Stimulated activated CD8-positive, alpha-beta memory T cell treated with anti-CD3 and anti-CD28 coated beads, Interleukin-15, amount 100 ng/mL, for 48 hours (primary cell): Measurements from ENCODE around the gene NPC2.

Source experiments
- DNase-seq, 2 donors: peaks; one replicate each; pipeline ENCODE4 v3.0.0-alpha.2; 2020; ENCODE audit warnings: low read depth in 2 of 2

NPC2 gene

DNA sequence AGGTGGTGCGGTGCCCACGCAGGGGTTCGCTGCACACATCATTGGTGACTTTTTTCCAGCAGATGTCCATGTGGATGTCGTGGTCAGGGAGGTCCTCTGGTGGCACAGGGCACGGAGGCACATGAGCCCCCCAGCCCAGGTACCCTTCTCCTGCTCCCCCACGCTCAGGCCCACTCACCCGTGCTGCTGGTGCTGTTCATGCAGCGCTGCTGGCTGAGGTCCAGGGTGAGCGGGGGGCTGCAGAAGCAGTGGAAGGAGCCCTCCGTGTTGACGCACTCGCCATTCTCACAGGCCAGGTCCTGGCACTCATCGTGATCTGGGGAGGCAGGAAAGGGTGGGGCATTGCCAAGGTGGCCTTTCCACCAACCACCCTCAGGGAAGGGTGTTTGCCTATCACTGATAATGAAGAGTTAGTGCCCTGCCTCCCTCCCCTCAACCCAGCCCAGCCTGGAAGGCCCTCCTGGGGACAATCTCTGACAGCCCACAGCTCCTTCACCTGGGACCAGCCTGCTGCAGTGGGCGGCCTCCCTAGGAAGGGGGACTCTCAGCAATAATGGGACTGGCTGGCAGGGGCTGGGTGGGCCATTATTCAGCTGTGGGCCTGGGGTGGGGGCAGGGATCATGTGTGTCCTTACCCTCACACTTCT, 10.3 kb upstream of the NPC2 start:
- no peak for DNase-seq

DNA sequence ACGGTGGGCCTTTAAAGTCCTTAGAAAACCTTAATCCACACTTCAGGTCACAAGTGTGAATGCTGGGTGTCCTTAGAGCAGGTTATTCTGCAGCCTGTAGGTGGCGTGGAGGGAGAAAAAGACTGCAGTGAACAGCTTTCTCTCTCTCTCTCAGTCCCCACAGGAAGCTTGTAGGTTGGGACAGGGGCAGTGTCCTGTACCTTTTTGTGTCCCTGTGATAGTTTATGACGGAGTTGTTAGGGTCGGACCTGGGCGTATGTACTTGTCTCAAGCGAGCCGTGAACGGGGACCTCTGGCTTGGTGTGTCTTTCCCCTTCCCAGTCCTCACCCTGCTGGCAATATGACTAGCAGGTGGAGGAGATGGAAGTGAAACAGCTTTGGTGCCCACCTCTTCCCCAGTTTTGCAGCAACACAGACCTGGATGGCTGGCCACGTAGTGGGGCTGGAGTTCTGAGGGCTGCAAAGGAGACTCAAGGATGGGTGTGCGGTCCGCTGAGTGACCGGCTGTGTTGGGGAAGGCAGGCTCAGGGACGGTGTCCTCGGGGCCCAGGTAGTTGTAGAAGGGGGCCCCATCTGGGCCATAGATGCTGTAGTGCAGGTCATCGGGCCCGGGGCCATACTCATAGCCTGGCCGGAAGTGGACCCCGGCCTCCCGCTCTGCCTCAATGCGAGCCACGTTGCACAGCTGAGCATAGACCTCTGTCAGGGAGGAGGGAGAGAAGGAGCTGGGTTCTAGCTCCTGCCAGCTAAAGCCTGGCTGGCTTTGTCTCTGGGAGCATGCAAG, 9.3 kb upstream of the NPC2 start:
- no peak for DNase-seq

DNA sequence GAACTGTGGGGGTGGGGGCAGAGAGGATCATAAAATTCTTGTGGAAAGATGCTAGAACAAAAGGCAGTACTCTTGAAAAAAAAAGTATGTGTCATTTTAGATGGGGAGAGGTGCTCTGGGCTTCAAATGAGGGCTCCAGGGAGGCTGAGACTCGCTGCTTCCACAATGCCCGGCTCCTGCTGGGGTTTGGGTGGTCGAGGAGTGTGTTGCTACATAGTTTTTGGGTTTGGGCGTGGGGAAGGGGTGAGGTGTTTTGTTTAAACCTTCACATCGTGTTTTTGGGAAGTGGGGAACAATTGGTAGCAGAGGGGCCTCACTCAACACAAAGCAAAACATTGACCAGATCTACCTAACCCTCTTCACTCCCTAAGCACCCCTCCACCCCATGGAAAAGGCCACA, 8.6 kb upstream of the NPC2 start:
- DNase-seq, result no peak

DNA sequence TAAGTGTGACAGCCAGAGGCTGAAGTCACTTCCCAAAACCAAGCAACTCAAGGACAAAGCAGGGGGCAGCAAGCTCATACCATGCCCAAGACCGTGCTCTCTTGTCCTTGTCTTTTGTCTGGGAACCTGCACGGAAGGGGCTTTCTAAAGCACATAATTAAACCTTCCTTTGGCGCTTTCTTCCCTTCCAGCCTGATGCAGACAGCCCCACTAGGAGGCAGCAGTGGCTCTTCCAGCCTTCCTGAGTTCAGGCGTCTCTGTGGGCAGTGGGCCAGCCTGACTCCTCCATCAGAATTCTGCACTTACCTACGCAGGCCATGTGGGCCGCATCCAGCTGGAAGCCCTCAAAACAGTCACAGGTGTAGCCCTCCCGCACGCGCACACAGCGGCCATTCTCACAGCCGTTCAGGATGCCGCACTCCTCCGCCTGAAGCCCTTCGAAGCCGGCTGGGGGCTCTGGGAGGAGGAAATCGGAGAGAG, 8.1 kb upstream of the NPC2 start:
- no peak for DNase-seq

DNA sequence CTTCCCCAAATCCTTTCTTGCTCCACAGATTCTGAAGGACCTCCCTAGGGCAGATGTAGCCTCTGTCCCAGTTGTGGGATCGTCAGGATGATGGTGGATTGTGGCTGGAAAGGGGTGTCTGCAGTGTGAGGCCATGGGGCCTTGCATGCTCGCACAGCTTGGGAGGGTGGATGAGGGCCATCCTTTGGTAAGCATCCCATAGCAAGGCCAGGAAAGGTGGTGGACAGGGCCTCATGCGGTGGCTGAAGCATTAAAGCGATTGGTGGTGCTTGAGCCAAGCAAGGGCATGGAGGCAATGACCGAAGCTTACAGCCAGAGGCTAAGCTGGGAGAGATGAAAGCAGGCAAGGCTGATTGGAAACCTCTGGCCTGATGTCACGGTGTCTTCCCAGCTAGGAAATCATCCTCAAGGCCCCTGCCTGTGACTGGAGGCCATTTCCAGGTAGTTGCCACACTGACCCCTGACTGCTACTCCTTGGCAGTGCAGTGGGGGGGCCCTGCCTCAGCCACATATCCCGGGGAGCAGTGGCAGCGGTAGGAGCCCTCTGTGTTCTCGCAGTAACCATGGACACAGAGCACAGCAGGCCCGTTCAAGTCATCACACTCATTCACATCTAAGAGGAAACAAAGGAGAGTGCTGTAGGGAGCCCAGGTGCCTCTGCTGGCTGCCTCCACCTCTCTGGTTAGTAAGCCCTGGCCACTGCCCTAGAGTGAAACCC, 7.5 kb upstream of the NPC2 start:
- DNase-seq, result no peak

DNA sequence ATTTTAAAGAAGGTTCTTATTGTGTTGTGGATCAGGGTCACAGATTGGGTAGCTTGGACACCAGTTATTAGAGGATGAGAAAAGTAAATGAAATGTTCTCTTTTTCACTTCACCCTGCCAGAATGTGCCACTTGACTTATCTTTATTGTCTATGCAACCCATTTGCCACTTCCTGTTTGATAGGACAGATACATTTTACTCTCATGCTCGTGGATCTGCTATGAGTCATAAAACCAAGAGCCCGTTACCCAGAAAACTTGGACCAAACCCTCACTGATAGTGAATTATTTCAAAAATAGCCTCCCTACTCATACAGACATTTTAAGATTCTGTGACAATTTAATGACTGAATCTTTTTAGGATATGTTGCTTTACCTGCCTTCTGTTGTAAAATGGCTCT, 2.3 kb upstream of the NPC2 start:
- no peak for DNase-seq

DNA sequence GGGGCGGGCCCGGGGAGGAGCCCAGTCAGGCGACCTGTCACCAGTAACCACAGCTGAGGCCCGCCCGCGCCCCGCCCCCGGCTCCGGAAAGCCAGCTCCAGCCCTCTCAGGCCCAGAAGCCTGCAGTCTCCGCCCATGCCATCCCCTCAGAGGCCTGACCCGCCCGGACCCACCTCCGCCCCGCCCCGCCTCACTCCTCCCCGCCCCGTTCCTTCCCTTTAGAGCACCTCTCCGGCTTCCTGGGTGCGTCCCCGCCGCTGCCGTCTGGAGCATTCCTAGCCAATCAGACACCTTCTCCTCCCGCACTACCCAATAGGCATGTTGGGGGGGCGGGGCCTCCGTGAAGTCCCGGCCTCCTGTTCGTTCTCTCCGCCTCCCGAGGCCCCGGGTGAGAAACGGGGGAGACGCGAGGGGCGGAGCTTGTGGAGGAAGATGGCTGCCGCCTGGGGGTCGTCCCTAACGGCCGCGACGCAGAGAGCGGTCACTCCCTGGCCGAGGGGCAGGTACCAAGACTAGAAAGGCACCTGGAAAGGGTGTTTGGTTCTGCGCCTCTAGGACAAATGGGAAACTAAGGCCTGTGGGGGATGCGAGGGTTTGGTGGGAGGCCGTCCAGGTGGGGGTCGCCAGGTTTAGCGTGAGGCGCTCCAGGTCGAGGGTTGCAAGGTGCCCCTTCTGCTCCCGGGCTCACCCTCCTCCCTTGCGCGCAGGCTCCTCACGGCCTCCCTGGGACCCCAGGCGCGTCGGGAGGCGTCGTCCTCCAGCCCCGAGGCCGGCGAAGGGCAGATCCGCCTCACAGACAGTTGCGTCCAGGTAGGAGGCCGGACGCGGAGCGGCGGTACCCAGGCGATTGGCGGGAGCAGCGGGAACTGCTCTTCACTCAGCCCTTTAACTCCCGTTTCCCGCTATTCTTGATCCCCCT, 497 bp upstream of the NPC2 start, which contains the start of gene ISCA2:
Gene ISCA2 (plus strand): TSS at position 423 of the 919 bp plus-strand sequence. CDS start 10 bp downstream, at position 433.
- DNase-seq, result peak; percentile 100

DNA sequence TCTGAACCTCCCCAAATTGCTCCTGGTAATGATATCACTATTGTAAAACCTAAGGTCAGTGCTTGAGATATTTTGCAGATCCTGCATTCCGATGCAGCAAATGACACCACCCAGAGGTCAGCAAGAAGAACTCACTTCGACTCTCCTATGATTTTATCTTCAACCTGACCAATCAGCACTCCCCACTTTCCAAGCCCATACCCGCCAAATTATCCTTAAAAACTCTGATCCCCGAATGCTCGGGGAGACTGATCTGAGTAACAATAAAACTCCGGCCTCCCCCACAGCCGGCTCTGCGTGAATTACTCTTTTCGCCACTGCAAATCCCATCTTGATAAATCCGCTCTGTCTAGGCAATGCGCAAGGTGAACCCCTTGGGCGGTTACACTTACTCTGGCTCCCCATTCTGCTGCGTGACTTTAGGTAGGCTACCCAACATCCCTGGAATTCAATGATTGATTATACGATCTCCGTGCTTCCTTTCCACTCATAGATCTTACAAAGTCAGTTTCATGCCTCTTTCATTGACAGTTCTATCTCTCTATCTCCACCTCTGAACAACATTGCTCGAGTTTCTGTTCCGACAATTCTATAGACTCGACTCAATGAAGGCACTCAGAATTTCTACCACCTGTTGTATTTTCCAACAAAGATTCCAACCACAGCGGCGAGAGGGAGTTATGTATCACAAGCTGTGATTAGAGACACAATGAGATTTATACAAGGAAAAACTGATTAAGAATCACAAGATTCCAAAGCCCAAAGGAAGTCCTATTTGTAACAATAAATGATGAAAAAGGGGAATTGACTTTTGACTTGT, 939 bp downstream of the NPC2 start:
- DNase-seq, result no peak

DNA sequence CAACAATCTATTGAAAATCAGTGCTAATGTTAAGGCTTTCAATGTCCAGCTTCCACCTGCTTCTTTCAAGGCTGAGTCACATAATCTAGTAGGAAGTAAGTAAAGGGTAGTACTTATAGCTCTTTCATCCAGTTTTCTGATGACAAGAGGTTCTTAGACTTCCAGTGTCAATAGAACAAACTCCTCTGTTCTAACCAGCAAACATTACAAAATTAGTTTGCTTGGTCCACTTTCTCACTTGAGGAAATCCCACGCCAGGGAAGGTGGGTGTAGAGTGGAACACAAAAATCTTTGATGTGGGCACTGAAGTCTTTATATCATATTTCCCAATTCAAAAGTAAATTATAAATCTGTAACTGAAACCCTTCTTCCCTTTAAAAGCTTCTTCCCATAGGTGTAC, 2.6 kb downstream of the NPC2 start:
- DNase-seq, result no peak

DNA sequence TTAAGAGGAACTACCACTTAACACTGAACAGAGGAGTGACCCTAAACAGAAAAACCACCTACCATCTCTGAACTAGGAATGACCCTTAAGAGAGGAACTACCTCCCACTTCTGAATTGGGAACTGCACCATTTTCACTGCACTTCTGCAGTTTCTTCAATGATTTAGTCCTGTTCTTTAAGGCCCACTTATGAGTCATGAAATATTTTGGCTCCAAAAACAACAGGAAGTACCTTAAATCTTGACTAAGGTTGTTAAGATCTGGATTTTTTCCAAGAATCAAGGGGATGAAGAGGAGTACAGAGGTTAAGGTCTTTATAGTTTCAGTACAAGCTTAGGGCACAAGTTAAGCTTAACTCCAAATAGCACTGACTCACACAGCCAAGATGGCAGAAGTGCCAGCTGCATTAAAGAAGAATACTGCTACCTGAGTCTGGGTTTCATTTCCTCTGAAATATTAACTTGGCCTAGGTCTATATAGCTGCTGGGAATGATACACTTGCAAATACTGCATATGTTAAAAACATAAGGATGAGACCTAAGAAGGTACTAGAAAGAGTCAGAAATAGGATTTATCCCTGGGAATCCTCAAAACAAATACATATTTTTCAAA, 4.2 kb downstream of the NPC2 start:
- no peak for DNase-seq

DNA sequence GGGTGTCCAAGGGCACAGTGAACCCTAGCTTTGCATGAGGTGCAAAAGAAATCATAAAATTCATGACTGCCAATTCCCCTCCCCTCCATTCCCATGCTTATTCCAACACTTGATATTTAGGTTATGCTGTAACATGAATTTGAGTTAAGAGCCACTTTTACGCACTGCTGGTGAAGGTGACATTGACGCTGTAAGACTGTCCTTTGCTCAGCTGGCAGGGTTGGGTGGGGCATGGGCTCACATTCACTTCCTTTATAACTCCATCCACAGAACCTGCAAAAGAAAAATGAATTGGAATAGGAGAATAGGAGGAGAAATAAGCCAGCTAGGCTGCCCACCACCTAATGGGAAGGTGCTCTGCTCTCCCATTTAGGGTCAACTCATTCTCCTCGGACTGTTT, 6.9 kb downstream of the NPC2 start:
- no peak for DNase-seq

DNA sequence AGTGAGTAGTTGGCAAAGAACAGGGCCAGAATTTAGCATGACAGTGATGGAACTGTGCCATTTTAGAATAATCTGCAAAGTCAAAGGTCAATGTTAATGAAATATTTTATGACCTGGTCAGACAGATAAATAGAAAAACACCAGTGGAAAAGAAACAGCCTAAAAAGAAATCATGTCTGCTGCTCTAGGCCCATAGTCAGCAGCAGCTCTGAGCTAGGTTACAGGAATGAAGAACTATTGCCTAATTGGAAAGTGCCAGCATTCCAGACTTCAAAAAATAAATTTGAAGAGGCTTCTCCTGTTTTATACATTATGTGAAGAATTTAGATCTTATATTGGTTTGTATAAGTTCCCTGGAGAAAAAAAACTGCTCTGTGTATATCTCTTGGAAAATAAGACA, 9.8 kb downstream of the NPC2 start:
- no peak for DNase-seq

DNA sequence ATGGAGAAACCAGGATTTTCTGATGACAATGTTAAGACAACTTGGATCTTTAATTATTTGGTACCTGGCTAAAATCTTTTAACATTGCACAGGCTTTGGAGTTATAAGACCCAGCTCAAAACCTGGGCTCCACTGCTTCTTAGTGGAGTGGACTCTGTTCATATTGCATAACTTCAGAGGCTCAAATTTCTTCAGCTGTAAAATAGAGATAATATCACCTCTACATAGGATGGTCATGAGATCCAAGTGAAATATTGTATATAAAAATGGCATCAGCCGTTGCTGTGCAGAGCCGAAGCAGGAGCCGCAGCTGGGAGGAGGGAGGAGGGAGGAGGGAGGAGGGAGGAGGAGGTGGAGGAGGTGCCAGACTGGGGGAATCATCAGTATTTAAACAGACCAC, 10.5 kb downstream of the NPC2 start:
- DNase-seq, result no peak

DNA sequence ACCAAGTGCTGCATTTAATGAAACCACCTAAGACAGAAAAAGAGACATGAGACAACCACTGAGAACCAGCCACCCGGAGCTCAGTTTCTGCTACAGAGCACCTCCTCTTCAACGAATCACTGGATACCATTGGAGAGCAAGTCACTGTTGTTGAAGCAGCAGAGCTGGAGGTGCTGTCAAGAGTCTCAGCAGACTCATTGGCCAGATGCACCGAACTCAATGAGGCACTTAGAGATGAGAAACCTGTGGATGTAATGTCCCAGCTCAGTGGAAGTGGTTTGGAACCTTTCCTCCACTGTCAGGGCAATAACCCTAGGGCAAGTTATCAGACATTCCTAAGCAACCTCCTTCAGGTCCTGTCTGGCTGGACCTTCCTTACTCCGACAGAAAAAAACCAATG, 13.1 kb downstream of the NPC2 start:
- DNase-seq, result no peak

DNA sequence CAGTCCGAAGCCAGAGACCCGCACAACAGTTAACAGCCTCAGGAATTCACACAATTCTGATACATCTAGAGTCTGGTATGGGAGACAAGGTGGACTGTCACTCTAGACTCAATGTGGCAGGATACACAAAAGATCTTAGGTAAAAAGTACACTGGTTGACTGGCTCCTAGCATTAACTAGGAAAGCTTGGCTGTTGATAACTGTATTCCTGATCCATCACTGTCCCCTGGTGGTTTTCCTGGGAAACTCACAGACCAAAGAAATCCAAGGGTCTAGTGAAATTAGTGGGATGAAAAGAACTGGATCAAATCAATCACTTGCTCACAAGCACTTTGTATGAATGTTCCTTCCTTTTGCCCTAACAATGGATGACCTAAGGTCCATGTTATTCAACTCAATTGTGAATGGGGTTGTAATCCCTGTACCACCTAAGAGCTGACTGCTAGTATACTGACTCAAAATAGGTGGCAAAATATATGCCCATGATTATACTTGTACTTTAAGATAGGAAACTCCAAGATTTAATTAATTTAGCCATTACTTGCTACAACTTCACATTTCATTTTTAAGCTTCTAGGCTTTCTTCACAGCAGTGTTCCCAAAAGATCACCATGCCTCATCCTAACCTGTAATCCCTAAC, 14.0 kb downstream of the NPC2 start:
- DNase-seq, result no peak

DNA sequence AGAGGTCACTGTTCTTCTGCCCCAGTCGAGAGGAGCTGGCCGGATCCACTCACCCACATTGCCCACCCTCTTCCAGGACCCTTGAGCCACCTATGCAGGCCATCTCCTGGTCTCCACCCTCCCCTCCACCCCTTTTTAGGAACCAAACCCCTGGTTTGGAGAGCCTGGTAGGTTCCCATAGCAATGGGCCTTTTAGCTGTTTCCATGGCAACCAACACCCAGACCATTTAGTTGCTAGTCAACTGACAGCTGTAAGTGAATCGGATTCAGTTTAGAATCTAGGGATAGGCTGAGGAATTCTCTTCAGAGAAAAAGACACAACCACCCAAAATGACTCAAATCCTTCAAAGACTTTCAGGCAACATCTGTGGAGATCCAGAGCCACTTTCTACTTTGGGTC, 16.5 kb downstream of the NPC2 start:
- DNase-seq, result no peak

DNA sequence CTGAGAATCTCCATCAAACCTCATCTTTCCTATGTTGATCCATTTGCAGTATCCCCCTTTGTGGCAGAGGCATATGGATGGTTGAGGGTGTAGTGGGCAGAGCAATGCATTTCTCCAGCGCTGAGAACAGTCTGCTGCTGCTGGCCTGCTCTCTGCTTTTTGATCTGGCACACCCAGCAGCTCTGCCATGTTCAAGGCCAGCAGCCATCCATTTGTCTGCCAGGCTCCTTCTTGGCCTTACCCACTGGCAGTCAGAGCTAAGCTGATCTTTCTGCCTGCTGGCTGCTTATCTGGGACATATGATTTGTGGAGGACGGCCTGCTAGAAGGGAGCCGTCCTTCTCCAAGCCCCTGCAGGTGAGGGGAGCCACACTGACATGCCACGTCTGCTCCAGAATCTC, 17.0 kb downstream of the NPC2 start:
- no peak for DNase-seq

DNA sequence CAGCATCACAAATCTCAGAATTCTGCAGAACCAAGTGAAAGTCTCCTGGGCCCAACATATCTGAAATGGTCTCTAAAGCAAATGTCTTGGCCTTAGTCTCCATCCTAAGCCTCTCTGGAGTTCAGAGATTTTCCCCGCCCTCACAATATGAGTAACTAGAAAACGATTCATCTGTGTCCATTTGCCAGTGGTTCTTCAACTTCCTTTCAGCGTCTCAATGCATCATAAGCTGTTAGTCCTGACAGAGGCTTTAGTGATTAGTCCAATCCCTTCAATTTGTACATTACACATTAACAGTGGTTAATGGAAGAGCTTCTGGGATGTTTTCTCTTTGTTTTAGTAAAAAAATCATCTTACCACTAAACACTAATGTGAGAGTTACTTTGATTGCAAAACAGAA, 17.4 kb downstream of the NPC2 start:
- DNase-seq, result no peak

DNA sequence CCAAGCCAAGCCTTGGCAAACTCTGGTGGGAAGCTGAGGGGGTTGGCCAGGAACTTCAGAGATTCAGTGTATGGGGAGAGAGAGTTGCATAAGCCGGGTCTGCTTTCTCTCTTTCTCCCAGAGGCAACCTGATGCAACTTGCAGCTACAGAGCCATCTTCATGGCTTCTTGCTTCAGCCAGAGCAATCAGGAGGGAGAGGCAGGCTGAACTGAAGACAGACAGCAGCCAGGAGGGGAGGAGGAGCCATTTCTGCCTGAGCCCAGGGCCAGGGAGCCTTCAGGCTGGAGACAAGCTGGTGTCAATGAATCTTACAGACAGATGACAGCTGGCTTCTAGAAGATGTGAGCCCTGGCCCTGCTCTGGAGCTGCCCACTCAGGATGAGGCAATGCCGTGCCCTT, 18.7 kb downstream of the NPC2 start:
- DNase-seq, result no peak

DNA sequence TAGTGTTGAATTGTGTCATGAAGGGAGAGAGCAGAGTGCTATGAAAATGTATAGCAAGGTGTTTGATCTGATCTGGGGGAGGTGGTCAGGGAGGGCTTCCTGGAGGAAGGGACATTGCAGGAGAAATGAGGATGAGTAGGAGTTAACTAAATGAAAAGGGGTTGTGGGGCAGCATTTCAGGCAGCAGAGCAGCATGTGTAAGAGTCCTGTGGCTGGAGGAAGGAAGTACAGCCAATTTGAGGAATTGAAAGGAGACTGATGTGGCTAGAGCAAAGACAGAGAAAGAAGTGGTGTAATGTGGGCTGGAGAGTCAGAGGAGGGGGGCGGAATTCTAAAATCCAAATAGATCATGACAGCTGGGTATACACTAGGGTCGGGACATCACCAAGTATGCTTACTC, 20.5 kb downstream of the NPC2 start:
- no peak for DNase-seq
